Spleen (tissue), 7 donors: ENCODE results near the gene PNLDC1.

Experiments used
- POLR2A ChIP-seq, 3 donors: fragments of 450-650 bp; IDR thresholded peaks; one replicate each; pipeline ENCODE4 v1.5.1; 2017; ENCODE audit warnings: antibody characterized with exemption in 3 of 3, mild to moderate bottlenecking in 1 of 3
- TF ChIP-seq, protein P1 (sequence below), 11 experiments: fragments of 200-600 bp in 7 of 11; fragments of 450-650 bp in 4 of 11; sonication (generic) in 4 of 11; IDR thresholded peaks in 8 of 11; conservative IDR thresholded peaks in 3 of 11; 1 replicate in 7 of 11; 2 replicates in 4 of 11; pipeline versions ENCODE4 v1.4.0 to v1.8.0; 2016 to 2021; ENCODE audit warnings: antibody characterized with exemption in 11 of 11, inconsistent platforms in 4 of 11, mild to moderate bottlenecking in 1 of 11
- donor health status: DM: no; HTN: no; CAD: no; lungs with moderate emphysema.
- donor health status: DM: no; HTN: no; CAD: no.
- donor health status: DM: no; HTN: no; CAD: no.

DNA sequence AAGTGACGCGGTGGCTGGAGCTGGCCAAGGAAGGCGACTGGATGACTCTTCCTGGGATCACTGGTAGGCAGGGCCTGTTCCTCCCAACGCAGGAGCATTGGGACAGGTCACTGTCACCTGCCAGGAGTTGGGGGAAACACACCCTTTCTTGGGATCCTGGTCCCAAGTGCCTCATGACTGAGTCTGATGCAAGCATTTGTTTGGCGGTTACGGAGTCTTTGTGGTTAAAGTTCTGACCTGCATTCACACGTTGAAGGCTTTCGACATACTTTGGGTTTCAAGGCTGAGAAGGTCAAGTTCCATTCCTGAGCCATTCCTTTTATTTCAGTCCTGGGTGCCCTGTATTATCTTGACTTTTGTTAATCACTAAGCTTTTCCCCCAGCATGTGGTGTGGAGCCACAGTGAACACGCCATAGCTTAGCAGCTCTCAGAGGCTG lies 6.0 kb downstream of the PNLDC1 start:
- TF ChIP-seq POLR2A (IDR thresholded peaks at IDR 0.05): no peak
- TF ChIP-seq, protein P1, sequence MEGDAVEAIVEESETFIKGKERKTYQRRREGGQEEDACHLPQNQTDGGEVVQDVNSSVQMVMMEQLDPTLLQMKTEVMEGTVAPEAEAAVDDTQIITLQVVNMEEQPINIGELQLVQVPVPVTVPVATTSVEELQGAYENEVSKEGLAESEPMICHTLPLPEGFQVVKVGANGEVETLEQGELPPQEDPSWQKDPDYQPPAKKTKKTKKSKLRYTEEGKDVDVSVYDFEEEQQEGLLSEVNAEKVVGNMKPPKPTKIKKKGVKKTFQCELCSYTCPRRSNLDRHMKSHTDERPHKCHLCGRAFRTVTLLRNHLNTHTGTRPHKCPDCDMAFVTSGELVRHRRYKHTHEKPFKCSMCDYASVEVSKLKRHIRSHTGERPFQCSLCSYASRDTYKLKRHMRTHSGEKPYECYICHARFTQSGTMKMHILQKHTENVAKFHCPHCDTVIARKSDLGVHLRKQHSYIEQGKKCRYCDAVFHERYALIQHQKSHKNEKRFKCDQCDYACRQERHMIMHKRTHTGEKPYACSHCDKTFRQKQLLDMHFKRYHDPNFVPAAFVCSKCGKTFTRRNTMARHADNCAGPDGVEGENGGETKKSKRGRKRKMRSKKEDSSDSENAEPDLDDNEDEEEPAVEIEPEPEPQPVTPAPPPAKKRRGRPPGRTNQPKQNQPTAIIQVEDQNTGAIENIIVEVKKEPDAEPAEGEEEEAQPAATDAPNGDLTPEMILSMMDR (IDR thresholded peaks at IDR 0.05 in 8 of 11, conservative IDR thresholded peaks at IDR 0.05 in 3 of 11): no peak
